ENCODE data around the gene LRFN4. TPM values are rescaled to one million over a fixed set of nuclear protein-coding genes. Genes with fewer than 3 reads are reported as not detected.

Gene LRFN4
- total and polyA plus RNA-seq, 2 of the 13 experiments (the other 11 are each of a cell fraction or from before 2014, with no cell fraction given), result 1.3 to 6.8 TPM

- TF ChIP-seq ZNF460 (CRISPR knock-in tag; IDR thresholded peaks at IDR 0.05; ENCODE audit: borderline replicate concordance), result no peak
- TF ChIP-seq BCL6 (CRISPR knock-in tag; IDR thresholded peaks at IDR 0.05), result no peak
- 0 out of 2 replicates have a peak, but pooled peaks have one; percentile 46 for TF ChIP-seq ZBTB10 (CRISPR knock-in tag; IDR thresholded peaks at IDR 0.05; ENCODE audit: borderline replicate concordance)
- no peak for TF ChIP-seq ZNF784 (CRISPR knock-in tag; IDR thresholded peaks at IDR 0.05; ENCODE audit: borderline replicate concordance)
- TF ChIP-seq SOX6 (IDR thresholded peaks at IDR 0.05), result no peak
- no peak for TF ChIP-seq SOX6 (CRISPR knock-in tag; IDR thresholded peaks at IDR 0.05)
- TF ChIP-seq MAFG (CRISPR knock-in tag; IDR thresholded peaks at IDR 0.05), result no peak
- TF ChIP-seq ETV5 (CRISPR knock-in tag; IDR thresholded peaks at IDR 0.05; ENCODE audit: borderline replicate concordance), result no peak
- no peak for TF ChIP-seq MZF1 (CRISPR knock-in tag; IDR thresholded peaks at IDR 0.05; ENCODE audit: borderline replicate concordance)
- TF ChIP-seq ESRRA (CRISPR knock-in tag; IDR thresholded peaks at IDR 0.05; ENCODE audit: low read depth), result no peak
- no peak for TF ChIP-seq FOXA1 (IDR thresholded peaks at IDR 0.05)
- TF ChIP-seq FOXA1 (CRISPR knock-in tag; IDR thresholded peaks at IDR 0.05), result no peak
- TF ChIP-seq ZFP90 (CRISPR knock-in tag; IDR thresholded peaks at IDR 0.05; ENCODE audit: borderline replicate concordance), result no peak
- no peak for TF ChIP-seq NR1H2 (CRISPR knock-in tag; IDR thresholded peaks at IDR 0.05; ENCODE audit: borderline replicate concordance, low read depth)
- TF ChIP-seq U2AF1 (optimal IDR thresholded peaks at IDR 0.05; ENCODE audit: low read depth, low read length), result no peak
- no peak for TF ChIP-seq ZBTB21 (CRISPR knock-in tag; IDR thresholded peaks at IDR 0.05)
Measured at GRCh38 chr11:66857234-66857926, 516 bp downstream of the LRFN4 start (continued).
